Hepatocyte (in vitro differentiated cells): Measurements from ENCODE around the gene CCDC47.

Experiments
- EZH2 ChIP-seq: fragments of 200-600 bp; sonication (generic); IDR thresholded peaks from 2 replicates; pipeline ENCODE4 v1.6.1; 2016; ENCODE audit warnings: antibody characterized with exemption, mild to moderate bottlenecking, borderline replicate concordance
- EZH2phosphoT487 ChIP-seq: fragments of 200-600 bp; sonication (generic); IDR thresholded peaks from one replicate; pipeline ENCODE4 v1.6.1; 2018; ENCODE audit warnings: antibody characterized with exemption, mild to moderate bottlenecking, low read depth, moderate library complexity; ENCODE audit not compliant: unreplicated experiment, severe bottlenecking
- TF ChIP-seq, protein P1 (sequence below): fragments of 200-600 bp; sonication (generic); IDR thresholded peaks from 2 replicates; pipeline ENCODE4 v1.5.1; 2016; ENCODE audit warnings: antibody characterized with exemption, mild to moderate bottlenecking; ENCODE audit not compliant: poor library complexity

DNA sequence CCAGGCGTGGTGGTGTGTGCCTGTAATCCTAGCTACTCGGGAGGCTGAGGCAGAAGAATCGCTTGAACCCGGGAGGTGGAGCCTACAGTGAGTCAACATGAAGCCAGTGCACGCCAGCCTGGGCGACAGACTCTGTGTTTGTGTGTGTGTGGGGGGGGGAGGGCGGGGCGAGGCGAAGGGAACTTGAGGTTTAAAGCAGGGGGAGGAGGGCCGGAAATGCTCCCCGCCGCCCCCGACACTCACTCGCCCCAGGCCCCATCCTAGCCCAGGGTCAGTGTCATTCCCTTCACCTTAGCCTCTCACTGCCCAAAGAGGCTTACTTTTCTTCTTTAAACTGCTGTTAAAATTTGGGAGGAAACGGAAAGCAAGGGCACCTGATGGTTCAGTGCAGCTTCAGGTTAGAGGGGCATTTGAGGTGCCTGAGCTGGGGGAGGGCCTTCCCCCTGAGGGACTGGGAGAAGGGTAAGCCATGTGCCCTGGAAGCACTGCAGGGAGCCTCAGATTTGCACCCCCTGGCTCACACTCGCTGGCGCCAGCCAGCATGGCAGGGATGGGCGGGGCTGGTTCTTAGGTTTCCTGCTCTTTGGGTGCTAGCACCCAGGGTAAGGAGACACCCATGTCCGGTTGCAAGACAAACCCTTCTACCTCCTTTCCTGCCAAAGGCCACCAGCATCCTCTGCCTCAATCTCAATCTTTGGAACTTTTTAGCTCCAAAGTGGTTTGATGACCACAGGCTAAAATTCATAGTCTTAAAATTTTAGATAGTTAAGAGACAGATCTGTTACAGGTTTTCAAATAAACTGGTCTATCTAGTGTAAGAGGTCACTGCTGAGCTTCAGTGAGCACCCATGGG is 71.3 kb downstream of the CCDC47 start:
- TF ChIP-seq, protein P1, sequence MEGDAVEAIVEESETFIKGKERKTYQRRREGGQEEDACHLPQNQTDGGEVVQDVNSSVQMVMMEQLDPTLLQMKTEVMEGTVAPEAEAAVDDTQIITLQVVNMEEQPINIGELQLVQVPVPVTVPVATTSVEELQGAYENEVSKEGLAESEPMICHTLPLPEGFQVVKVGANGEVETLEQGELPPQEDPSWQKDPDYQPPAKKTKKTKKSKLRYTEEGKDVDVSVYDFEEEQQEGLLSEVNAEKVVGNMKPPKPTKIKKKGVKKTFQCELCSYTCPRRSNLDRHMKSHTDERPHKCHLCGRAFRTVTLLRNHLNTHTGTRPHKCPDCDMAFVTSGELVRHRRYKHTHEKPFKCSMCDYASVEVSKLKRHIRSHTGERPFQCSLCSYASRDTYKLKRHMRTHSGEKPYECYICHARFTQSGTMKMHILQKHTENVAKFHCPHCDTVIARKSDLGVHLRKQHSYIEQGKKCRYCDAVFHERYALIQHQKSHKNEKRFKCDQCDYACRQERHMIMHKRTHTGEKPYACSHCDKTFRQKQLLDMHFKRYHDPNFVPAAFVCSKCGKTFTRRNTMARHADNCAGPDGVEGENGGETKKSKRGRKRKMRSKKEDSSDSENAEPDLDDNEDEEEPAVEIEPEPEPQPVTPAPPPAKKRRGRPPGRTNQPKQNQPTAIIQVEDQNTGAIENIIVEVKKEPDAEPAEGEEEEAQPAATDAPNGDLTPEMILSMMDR, result no peak
- no peak for TF ChIP-seq EZH2phosphoT487
- TF ChIP-seq EZH2, result no peak
